HG03457 (cell line): ENCODE measurements around the gene RNF39.
"Not testable (repeated sequence)": the region's sequence is repeated elsewhere in the genome, so short reads cannot be mapped to it uniquely, and the experiment has no call there.

ENCODE experiments used
- ATAC-seq: cut with Tn5 transposase; IDR thresholded peaks from one replicate; pipeline ENCODE4 v1.9.1; 2021; ENCODE audit warnings: moderate number of reproducible peaks; ENCODE audit not compliant: unreplicated experiment

The RNF39 gene

DNA sequence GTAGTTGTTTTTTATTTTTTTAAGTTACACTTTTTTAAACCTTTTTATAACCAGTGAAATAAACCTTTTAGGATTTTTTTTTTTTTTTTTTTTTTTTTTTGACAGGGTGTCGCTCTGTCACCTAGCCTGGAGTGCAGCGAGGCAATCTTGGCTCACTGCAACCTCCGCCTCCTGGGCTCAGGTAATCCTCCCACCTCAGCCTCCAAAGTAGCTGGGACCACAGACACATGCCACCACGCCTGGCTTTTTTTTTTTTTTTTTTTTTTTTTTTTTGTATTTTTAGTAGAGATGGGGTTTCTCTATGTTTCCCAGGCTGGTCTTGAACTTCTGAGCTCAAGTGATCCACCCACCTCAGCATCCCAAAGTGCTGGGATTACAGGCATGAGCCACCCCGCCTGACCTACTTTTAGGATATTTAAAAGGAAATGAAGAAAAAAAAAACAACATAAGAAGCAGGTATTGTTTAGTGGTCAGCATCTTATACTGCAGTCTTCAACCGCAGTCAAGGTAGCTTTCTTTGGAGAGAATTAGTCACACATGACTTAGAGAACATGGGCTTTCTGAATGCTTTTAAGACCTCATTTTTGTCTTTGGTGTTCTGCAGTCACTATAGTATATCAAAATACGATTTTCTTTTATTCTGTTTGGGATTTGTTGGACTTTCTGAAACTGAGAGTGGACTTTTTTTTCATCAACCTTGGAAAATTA, 12.9 kb downstream of the RNF39 start:
- ATAC-seq = no peak

DNA sequence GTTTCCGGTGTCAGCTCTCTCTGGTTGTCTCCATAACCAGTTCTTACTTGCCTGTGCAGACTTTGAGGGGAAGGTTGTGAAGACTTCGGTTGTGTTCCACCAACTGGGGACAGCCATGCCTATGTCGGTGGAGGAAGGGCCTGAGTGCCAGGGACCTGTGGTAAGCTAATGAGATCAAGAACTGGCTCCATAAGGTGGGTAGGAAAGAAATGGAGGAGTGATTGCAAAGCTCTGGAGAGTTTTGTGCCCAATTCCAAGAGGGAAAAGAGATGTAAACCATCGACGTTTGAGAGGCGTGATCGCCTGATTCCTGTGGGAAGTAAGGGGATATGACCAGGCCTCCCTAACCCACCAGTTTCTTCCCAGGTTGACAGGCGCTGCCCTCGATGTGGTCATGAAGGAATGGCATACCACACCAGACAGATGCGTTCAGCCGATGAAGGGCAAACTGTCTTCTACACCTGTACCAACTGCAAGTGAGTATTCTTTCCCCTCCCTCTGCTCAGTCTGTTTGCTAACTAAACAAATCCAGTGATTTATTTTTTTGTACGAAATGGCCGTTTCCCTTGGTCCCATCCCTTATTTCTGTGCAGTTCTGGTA, 13.6 kb downstream of the RNF39 start:
- ATAC-seq = no peak

DNA sequence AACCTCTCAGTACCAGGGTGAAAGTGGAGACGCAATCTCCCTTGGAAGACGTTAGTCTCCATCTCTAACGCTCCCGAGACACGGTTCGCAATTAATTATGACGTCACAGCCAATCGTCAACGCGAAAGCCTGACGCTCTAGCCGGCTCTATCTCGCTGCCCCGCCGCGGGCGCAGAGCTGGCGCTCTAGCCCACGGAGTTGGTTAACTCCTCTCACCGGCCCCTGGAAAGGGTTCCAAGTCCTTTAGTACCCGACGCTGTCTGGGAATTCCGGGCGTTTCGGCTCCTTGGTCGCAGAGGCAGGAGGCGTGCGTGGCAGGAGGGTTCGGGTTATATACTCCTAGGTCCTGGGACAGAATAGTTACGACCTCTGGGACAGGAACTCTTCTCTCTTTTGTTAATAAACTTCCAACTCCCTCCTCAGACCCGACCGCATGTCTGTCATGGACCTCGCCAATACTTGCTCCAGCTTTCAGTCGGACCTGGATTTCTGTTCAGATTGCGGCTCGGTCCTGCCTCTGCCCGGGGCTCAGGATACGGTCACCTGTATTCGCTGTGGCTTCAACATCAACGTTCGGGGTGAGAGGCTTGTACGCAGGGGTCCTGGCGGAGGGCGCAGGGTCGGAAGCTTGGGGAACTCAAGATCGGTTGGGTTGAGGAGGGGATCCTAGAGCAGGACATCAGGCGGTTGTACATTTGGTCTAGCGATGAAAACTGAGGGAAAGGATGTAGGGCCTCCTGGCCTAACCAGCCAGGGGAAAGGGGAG, 14.3 kb downstream of the RNF39 start, which contains the start of gene POLR1H:
Gene POLR1H, plus strand, starts transcription at position 174 of the 766 bp plus-strand sequence. Its CDS starts 260 bp downstream, at position 434.
- peak; percentile 61 for ATAC-seq

DNA sequence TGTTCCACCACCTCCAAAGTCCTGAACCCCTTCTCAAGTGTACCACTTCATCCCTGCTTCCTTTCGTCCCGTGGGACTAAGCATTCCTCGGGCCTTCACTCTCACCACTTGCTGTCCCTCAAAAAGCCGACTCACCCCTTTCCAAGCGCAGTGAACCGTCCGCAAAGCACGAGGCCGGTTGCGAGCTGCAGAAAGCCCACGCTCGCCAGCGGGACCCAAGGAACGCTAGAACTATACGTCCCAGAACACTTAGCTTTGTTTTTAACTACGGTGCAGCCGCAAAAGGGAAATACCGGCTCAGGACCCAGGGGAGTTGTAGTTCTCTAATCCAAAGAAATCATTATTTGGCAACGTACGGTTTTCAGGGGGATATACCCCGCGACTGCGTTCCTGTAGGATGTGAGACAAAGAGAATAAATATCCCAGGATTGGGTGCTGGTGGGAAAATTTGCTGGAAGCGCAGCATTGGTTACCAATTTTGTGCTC, 14.9 kb downstream of the RNF39 start:
- peak; percentile 16 for ATAC-seq

DNA sequence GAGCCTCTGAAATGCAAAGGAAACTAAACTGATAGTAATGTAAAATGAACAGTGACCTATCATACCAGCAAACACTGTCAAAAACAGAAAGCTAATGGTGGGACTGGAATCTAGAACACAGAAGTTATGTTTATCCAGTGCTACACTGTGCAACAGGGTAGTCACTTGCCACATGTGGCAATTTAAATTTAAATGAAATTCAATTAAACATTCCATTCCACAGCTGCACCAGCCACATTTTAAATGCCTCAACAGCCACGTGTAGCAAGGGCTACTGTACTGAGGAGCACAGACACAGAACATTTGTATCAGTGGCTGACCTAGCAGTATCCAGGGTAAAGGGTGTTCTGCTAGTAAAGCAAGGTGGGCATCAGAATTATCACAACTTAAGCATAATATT, 20.1 kb downstream of the RNF39 start:
- ATAC-seq = no peak

DNA sequence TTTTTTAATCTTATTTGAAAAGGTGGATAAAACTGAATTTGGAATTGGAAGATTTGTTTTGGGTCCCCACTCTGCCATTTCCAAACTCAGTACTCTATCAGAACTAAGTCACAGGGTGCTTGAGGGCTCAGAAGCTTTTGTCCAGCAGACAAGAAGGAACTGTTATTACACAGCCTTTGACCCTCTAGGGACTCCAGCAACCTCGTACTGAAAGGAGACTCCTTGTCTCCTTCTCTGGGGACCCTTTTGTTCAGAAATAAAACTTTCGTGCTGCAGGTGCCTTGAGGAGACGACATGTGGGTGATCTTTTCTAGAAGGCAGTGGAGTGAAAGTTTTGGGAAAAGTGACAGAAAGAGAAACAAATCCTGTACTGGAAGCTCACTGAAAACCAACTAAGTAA, 21.9 kb downstream of the RNF39 start:
- ATAC-seq = no peak

DNA sequence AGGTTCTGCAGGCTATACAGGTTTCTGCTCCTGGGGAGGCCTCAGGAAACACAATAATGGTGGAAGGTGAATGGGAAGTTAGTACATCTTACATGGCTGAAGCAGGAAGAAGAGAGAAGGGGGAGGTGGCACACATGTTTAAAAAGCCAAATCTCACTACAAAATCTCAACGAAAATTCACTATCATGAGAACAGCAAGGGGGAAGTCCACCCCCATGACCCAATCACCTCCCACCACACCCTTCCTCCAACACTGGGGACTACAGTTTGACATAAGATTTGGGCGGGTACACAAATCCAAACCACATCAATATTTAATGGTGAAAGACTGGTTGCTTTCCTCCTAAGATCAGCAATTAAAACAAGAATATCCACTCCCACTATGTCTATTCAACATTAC, 28.3 kb downstream of the RNF39 start:
- ATAC-seq = no peak

DNA sequence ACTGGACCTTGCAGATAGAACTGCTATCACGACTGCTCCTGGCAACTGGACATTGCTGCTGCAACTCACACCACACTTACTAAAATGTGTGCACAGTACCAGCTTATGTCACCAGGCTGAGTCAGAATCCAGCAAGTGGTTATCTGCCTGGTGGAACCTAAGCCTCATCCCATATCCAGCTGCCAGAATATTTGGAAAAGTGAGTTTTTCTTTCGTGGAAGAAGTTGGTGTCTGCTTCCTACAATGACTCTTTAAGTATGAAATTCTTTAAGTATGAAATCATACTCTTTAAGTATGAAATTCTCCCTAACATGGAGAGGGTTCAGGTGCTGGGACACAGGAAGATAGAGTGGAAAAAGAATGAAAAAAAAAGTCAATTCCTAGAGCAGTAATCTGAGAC, 30.9 kb downstream of the RNF39 start:
- ATAC-seq = no peak

DNA sequence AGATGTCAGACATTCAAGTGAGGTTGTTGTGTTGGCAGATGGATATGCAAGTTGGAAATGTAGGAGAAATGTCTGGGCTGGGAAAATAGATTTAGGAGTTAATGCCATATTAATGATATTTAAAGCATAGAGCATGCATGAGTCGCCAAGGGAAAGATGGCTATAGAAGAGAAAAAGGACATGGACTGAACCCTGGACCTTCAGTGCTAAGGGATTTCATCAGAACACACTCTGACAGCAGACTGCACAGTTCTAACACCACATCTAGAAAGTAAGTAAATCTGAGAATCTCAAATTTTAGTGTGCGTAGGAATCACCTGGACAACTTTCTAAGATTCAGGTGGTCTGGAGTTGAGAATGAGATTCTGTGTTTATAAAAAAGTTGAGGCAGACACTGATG, 31.8 kb downstream of the RNF39 start:
- ATAC-seq = no peak

DNA sequence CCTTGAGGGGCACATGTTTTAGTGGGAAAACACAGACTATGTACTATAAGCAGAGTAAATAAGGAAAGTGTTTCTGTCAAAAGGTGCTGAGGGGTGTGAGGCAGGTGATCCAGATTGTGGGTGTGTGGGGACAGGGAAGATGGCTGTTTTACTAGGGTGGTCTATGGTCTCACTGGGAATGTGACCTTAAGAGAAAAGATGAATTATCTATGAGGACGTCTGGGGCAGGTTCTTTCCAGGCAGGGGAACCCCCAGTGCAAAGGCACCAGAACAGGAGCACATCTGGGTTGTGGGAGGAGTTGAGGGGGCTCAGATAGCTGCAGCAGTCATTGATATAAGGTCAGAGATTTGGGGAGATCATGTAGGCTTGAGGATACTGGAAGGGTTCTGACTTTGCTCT, 32.7 kb downstream of the RNF39 start:
- ATAC-seq = no peak

DNA sequence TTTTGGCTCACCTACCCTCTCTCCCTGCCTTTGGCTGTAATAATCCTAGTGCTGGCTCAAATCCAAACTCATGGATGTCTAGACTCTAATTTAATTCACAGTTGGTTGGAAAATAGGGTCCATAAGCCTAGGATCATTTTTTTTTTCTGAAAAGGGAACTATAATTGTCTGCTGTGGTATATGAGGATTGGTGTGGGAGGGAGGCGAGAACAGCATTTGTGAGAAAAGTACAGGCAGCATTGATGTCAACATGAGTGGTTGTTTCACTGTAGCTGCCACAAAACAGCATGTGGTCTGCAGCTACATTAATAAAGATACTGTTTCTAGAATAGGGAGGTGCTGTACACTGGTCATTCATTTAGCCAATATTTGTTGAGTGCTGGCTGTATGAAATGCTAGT, 33.1 kb downstream of the RNF39 start:
- ATAC-seq = no peak

DNA sequence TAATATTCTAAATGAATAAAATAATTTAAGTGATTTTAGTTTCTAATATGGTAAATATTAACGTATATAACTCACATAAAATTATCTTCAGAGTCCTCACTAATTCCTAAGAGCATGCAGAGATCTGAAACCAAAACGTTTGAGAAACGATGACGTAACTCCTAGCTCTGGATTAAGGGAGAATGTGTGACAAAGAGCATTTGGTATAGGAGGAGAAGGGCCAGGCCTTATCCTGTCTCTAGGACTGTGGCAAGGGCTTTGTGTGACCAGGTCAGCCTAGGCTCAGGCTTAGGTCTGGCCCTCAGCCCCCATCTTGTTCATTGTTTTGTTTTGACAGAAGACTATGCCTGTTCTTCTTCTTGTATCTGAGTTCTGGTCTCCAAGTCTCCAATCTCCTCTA, 33.7 kb downstream of the RNF39 start:
- no peak for ATAC-seq

DNA sequence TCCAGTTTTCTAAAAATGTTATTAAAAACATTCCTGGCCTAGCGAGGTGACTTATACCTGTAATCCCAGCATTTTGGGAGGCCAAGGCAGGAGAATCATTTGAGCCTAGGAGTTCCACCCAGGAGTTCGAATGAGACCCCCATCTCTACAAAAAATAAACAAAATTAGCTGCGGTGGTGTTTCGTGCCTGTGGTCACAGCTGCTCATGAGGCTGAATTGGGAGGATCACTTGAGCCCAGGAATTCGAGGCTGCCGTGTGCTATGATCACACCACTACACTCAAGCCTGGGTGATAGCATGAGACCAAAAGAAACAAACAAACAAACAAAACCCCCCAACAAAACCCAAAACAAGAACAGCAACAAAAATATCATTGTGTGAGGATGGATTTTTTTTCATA, 34.3 kb downstream of the RNF39 start:
- ATAC-seq = no peak

DNA sequence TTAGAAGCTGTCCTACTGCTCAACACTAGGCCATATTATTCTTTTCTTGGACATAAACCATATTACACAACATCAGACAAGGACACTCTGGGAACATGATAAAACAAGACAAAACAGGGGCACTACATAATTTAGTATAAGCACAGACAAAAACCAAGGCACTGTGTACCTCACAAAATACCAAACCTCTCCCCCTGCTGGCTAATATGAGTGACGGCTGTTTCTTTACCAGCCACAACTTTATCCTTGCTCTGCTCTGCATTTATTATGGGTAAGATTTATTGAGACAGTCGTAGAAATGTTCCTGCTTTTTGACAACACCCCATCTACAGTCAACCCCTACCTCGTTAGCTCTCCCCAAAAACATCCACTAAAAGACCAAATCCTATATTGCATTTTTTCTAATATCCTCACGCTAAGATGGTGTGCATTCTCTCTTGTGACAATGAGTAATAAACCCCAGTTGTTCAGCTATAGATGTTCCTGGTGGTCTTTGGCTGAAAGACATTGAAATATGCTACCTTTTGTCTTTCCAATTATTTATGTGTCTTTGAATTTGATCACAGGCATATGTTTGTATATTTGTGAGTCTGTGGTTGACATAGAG, 38.3 kb downstream of the RNF39 start:
- no peak for ATAC-seq

DNA sequence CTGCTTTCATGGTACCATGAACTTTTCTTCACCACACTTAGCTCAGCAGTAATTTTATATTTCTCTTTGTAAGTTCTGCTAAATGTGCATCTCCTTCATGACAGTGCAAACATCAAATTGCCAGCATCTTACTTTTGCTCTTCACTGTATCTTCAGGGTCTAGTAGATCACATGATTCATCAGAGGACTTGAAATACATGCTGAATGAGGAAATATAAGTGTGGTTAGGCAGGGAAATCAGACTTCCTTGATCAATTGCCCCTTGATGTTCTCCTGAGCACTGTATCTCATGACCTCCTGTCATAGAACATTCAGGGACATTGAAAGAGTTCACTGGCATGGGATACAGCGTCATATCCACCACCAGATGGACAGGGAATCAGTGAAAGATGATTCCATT, 39.8 kb downstream of the RNF39 start:
- ATAC-seq = no peak

DNA sequence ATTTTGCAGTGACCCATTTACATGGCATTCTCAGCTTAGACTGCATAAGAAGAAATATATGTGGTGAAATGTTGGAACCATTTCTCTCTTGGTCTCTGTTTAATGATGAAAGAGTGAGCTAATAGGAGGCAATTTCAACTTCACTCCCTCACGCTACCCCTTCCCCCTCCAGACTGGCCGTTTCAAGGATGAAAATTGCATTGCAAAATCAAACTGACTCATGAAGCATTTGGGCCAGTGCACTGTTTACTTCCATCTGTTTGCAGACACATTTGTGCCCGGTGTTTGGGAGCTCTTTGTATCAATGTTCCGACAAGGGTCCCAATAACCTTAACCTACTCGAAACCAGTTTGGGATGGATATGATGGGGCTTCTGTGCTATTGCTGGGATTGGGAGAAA, 42.1 kb downstream of the RNF39 start:
- ATAC-seq = not testable (repeated sequence)

DNA sequence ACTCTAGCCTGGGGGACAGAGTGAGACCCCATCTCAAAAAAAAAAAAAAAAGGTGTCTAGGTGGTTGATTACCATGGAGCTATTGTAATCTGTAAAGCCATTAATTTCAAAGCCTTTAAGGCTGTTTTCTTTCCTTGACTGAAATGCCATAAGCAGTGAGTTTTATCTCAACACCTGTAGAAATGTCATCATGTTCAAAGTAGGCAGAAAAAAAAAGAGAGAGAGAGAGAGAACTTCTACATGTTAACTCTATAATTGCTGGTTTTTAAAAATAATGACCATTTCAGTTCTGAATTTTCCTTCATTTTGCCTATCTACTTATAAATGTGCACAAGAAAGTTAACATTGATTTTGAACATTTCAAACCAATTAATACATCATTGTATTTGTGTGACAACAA, 44.2 kb downstream of the RNF39 start:
- ATAC-seq = no peak

DNA sequence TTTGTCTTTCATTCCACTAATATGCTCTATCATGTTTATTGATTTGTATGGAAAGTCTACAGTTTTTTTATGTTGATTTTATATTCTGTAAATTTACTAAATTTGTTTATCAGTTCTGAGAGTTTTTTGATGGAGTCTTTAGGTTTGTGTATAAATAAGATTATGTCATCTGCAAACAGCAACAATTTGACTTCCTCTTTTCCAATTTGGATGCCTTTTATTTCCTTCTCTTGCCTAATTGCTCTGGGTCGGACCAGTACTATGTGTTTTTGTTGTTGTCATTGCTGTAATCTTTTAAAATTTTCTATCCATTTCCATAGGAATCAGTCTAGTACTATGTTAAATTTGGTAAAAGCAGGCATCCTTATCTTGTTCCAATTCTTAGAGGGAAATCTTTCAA, 46.0 kb downstream of the RNF39 start:
- no peak for ATAC-seq

DNA sequence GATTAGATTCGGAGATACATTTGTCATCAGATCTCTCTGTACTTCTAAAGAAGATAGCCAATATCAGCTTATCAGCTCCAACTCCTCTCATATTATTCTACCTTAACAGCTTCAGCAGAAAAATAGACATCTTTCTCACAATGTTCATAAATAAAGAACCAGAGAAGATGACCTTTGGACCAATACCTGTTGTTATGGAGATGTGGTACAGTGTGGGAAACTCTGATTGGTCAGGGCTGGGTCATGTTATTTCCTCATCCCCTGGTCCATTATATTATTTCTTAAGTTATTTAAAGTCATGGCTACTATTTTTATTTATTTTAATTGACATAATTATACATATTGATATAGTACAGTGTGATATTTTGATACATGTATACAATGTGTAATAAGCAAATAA, 50.4 kb downstream of the RNF39 start:
- ATAC-seq = no peak

DNA sequence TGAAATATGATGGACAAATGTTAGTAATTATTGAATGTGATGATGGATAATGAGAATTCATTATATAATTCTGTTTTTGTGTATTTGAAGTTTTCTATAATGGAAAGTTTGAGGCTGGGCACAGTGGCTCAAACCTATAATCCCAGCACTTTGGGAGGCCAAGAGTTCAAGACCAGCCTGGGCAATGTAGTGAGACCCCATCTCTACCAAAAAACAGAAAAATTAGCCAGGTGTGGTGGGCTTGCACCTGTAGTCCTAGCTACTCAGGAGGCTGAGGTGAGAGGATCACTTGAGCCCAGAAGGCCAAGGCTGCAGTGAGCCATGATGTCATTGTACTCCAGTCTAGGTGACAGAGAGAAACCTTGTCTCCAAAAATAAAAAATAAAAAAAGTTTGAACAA, 52.9 kb downstream of the RNF39 start:
- not testable (repeated sequence) for ATAC-seq

DNA sequence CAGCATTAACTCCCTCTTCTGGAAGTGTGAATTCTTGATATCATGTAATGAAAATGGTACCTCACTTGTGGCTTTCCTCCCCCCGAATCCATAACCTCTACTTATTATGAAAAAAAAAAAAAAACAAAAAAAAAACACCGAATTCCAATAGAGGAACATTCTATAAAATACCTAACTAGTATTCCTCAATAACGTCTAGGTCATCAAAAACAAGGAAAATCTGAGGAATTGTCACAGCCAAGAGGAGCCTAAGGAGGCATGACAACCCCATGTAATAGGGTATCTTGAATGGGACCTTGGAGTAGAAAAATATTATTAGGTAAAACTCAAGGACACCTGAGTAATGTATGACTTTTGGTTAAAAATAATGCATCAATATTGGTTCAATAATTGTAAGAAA, 53.4 kb downstream of the RNF39 start:
- no peak for ATAC-seq

DNA sequence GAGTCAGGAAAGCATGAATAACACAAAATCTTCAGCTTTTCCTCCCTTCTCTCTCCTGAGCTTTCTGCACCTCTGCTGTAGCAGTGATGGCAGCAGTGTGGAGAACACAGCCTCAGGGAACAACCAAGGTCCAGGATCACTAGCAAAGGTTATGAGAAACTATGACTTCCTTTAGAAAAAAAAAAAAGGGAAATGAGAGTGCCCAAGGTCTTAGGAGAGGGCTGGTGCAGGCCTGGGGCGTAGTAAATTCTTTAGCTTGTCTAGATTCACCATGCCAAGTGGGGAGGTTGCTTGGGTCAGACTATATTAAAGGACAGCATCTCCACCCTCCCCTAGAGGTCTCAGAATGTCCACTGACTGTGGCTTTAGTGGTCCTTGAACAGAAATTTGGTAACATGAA, 54.9 kb downstream of the RNF39 start:
- no peak for ATAC-seq
